Endothelial cell of umbilical vein (primary cell): ENCODE measurements around the gene CUEDC1. TPM values are rescaled to one million over a fixed set of nuclear protein-coding genes. Genes with fewer than 3 reads are reported as not detected.

Source experiments
- BruUV-seq: library from RNA; stranded (reverse); fragments of 400-500 nt; replicated peaks from 2 replicates; lab custom pipeline; 2021; lab: Mats Ljungman, UMichigan
- CTCF ChIA-PET: fragments of 300-600, 350-600 bp; sonication (Branson Sonifier 250); formaldehyde crosslinking; loops from one replicate; lab custom pipeline; 2021; ENCODE audit warnings: antibody characterized with exemption, inconsistent platforms; lab: Charles Lee
- POLR2A ChIA-PET: fragments of 300-600, 350-600 bp; sonication (Branson Sonifier 250); formaldehyde crosslinking; loops from one replicate; lab custom pipeline; 2021; ENCODE audit warnings: antibody characterized with exemption, inconsistent platforms; lab: Charles Lee
- DNase-seq: peaks from one replicate; pipeline ENCODE4 v3.0.0-alpha.2; 2011; ENCODE audit warnings: low read depth, low spot score
- FAIRE-seq: peaks from 2 replicates; lab custom pipeline; 2011; peaks lifted over from hg19 to GRCh38; lab: Jason Lieb, UNC
- H2AFZ ChIP-seq: 2 replicates; pipeline ENCODE4 v1.6.0; 2012; ENCODE audit warnings: low read depth, low read length, control low read depth, inconsistent platforms
- H3K27ac ChIP-seq: 2 replicates; pipeline ENCODE4 v1.5.1; 2011; ENCODE audit warnings: low read depth, mild to moderate bottlenecking, control low read depth, low read length, moderate library complexity; ENCODE audit not compliant: insufficient read depth
- H3K27me3 ChIP-seq, 2 experiments: 2 replicates each; pipeline versions ENCODE4 v1.6.0 to v1.6.1; 2011; ENCODE audit warnings: low read length in 2 of 2, mixed read lengths in 1 of 2; ENCODE audit not compliant: control insufficient read depth in 2 of 2, insufficient read depth in 2 of 2
- H3K36me3 ChIP-seq, 2 experiments: 2 replicates in 1 of 2; 3 replicates in 1 of 2; pipeline ENCODE4 v1.5.1; 2011; ENCODE audit warnings: low read length in 2 of 2, mild to moderate bottlenecking in 1 of 2, moderate library complexity in 1 of 2; ENCODE audit not compliant: control insufficient read depth in 2 of 2, insufficient read depth in 2 of 2; ENCODE audit errors: extremely low read depth in 1 of 2
- H3K4me1 ChIP-seq: 3 replicates; pipeline ENCODE4 v1.5.1; 2011; ENCODE audit warnings: mild to moderate bottlenecking, low read length; ENCODE audit not compliant: control insufficient read depth, insufficient read depth; ENCODE audit errors: extremely low read depth
- H3K4me2 ChIP-seq: 2 replicates; pipeline ENCODE4 v1.6.1; 2011; ENCODE audit warnings: low read length, control low read depth, mixed read lengths; ENCODE audit not compliant: insufficient read depth
- H3K4me3 ChIP-seq, 3 experiments: fragments of 200-600 bp in 1 of 3; sonication (generic), shearing (Covaris generic) in 1 of 3; replicated peaks in 1 of 3; 2 replicates each; pipeline ENCODE4 v1.5.1; 2011 to 2016; ENCODE audit warnings: control low read depth in 3 of 3, low read length in 3 of 3, mild to moderate bottlenecking in 2 of 3, inconsistent platforms in 1 of 3, low read depth in 1 of 3, moderate library complexity in 1 of 3; ENCODE audit not compliant: insufficient read depth in 1 of 3
- H3K79me2 ChIP-seq: 2 replicates; pipeline ENCODE4 v1.6.0; 2012; ENCODE audit warnings: low read length, inconsistent platforms; ENCODE audit not compliant: control insufficient read depth, insufficient read depth
- H3K9ac ChIP-seq: replicated peaks from 2 replicates; pipeline ENCODE3; 2011; ENCODE audit warnings: low read length, control low read depth; ENCODE audit not compliant: insufficient read depth; ENCODE audit errors: extremely low read depth
- H3K9me1 ChIP-seq: replicated peaks from 3 replicates; pipeline ENCODE4 v1.6.0; 2011; ENCODE audit warnings: mild to moderate bottlenecking, low read length; ENCODE audit not compliant: control insufficient read depth, insufficient read depth; ENCODE audit errors: extremely low read depth
- H3K9me3 ChIP-seq: replicated peaks from 2 replicates; pipeline ENCODE4 v1.5.1; 2012; ENCODE audit warnings: low read length, inconsistent platforms; ENCODE audit not compliant: control insufficient read depth, insufficient read depth
- H4K20me1 ChIP-seq: replicated peaks from 2 replicates; pipeline ENCODE3; 2011; ENCODE audit warnings: mild to moderate bottlenecking, low read length; ENCODE audit not compliant: control insufficient read depth, insufficient read depth; ENCODE audit errors: extremely low read depth
- EZH2 ChIP-seq: IDR thresholded peaks from 2 replicates; pipeline ENCODE4 v1.6.1; 2012; ENCODE audit warnings: borderline replicate concordance, low read depth, mild to moderate bottlenecking, moderate library complexity, low read length, inconsistent platforms; ENCODE audit not compliant: severe bottlenecking
- FOS ChIP-seq: IDR thresholded peaks from 2 replicates; pipeline ENCODE4 v1.6.1; 2011; ENCODE audit warnings: mild to moderate bottlenecking, low read length, moderate library complexity, borderline replicate concordance; ENCODE audit not compliant: insufficient read depth
- GATA2 ChIP-seq: IDR thresholded peaks from 2 replicates; pipeline ENCODE4 v1.7.0; 2011; ENCODE audit warnings: low read depth, mild to moderate bottlenecking, moderate library complexity, mixed read lengths, low read length; ENCODE audit not compliant: insufficient read length, insufficient read depth
- JUN ChIP-seq: IDR thresholded peaks from 2 replicates; pipeline ENCODE4 v1.6.1; 2011; ENCODE audit warnings: borderline replicate concordance, low read depth; ENCODE audit not compliant: insufficient read length, insufficient read depth
- MYC ChIP-seq: IDR thresholded peaks from one replicate; pipeline ENCODE4 v1.6.1; 2011; ENCODE audit warnings: mild to moderate bottlenecking, low read depth, low read length
- POLR2A ChIP-seq: IDR thresholded peaks from 2 replicates; pipeline ENCODE4 v1.6.1; 2012; ENCODE audit warnings: low read depth, mild to moderate bottlenecking, control low read depth, low read length
- POLR2AphosphoS5 ChIP-seq: IDR thresholded peaks from 2 replicates; pipeline ENCODE4 v1.6.1; 2012; ENCODE audit warnings: low read depth, mild to moderate bottlenecking, control low read depth, low read length, moderate library complexity; ENCODE audit not compliant: insufficient read depth
- dilution Hi-C: fragments of 300-500 bp; cut with MboI; formaldehyde crosslinking; loops from one replicate; pipeline ENCODE4 v1.15.0; 2019; ENCODE audit warnings: low sequenced_read_pairs; ENCODE audit not compliant: extremely low pct_ligation_motif_present
- intact Hi-C: fragments of 100-400 bp; cut with micrococcal nuclease; formaldehyde crosslinking; loops from one replicate; pipeline ENCODE4 v1.10.0; 2022
- polyA plus RNA-seq, 4 experiments: library from polyadenylated mRNA; depleted of rRNA in 3 of 4; stranded (reverse) in 3 of 4; unstranded in 1 of 4; fragments of >200 nt; gene quantifications; 2 replicates each; pipeline versions ENCODE4 v1.2.1 to v1.2.3, GENCODE V29; 2011 to 2012; ENCODE audit warnings: missing spikeins in 1 of 4
- total RNA-seq: library from RNA; stranded (reverse); gene quantifications from 2 replicates; pipeline ENCODE4 v1.2.3, GENCODE V29; 2021
- TF ChIP-seq, protein P1 (sequence below): IDR thresholded peaks from 2 replicates; pipeline ENCODE4 v1.6.1; 2011; ENCODE audit not compliant: insufficient read depth, insufficient read length
- TF ChIP-seq, protein P2 (sequence below), 2 donors: IDR thresholded peaks; 1 replicate in 1 of 2; 2 replicates in 1 of 2; pipeline ENCODE4 v1.5.1; 2011; ENCODE audit warnings: low read length in 2 of 2, mild to moderate bottlenecking in 2 of 2, moderate library complexity in 2 of 2, control low read depth in 1 of 2, inconsistent platforms in 1 of 2, low read depth in 1 of 2; ENCODE audit not compliant: insufficient read depth in 1 of 2; ENCODE audit errors: extremely low read depth in 1 of 2

CUEDC1 gene
- total and polyA plus RNA-seq, 2 donors (not counting 3 experiments of a cell fraction or from before 2014, with no cell fraction given) = 15.8 to 27.7 TPM

DNA sequence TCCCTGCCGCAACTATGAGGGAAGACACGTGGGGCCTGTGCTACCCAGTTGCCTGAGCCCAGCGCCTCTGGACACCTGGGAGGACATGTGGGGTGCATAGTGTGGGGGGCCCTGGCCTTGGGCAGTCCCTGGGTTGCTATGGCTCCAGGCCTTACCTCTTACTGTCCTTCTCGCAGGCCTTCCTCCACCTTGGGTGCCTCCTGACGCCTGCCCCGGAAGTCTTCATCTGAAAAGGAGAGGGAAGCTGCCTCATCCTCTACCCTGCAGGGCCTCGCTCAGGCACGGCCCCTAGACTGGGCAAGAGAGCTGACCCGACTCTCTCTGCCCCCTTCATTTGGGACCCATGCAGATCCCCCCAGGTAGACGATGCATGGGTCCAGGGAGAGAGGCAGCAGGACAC is 88.9 kb downstream of the CUEDC1 start:
- Histone ChIP-seq H3K36me3 (no peaks in the 10 kb centered on the region), H3K27ac (no peak overlapping the region), H2AFZ (no peak overlapping the region), H4K20me1 (no peaks in the 10 kb centered on the region), H3K27me3 (no peaks in the 10 kb centered on the region), H3K9me3 (no peaks in the 10 kb centered on the region), H3K79me2 (no peaks in the 10 kb centered on the region), H3K9me1 (no peaks in the 10 kb centered on the region), H3K4me3 (no peak overlapping the region), H3K4me1 (peaks cover 36% of the 10 kb centered on the region), H3K9ac (no peak overlapping the region), H3K4me2 (no peak overlapping the region)
- FAIRE-seq (no peak), DNase-seq (no peak)
- dilution Hi-C loops = loop anchor here (25.0 kb wide), 1 partner anchor 121 kb away; the partner anchor contains the start of gene VEZF1
- BruUV-seq = no TSS peak
- CTCF ChIA-PET = interaction anchor here (1.5 to 11.3 kb wide), 5 partner anchors 8 to 129 kb away, joined by 5 to 202 read pairs (median 7); no protein-coding TSS in a partner anchor
- intact Hi-C loops = loop anchor here (5.0 kb wide), 1 partner anchor 216 kb away; the partner anchor contains the start of gene DYNLL2
- TF ChIP-seq, protein P1, sequence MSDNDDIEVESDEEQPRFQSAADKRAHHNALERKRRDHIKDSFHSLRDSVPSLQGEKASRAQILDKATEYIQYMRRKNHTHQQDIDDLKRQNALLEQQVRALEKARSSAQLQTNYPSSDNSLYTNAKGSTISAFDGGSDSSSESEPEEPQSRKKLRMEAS = no peak
- TF ChIP-seq FOS = no peak
- no peak for TF ChIP-seq GATA2
- TF ChIP-seq EZH2 = no peak
- POLR2A ChIA-PET = no interaction called here

DNA sequence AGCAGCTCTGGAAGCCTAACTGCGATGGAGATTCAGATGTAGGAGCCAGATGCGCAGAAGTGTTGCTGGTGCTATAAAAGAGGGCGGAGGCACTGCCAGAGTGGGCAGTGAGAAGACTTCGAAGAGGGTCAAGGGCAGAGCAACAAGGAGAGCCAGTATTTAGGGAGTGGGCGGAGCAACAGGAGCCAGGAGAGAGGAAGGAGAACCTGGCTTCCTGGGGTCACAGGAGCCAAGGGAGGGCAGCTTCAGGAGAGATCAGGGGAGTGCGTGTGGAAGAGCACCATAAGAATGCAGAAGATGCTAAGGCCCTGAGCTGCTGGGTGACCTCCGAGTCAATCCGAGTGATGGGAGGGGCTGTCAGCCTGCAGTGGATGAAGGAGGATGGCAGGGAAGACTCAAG is 90.9 kb downstream of the CUEDC1 start:
- Histone ChIP-seq H3K79me2 (no peaks in the 10 kb centered on the region), H3K4me2 (no peak overlapping the region), H3K36me3 (no peaks in the 10 kb centered on the region), H3K27ac (no peak overlapping the region), H3K4me1 (peaks cover 36% of the 10 kb centered on the region), H3K27me3 (no peaks in the 10 kb centered on the region), H3K4me3 (no peak overlapping the region), H4K20me1 (no peaks in the 10 kb centered on the region), H3K9me1 (no peaks in the 10 kb centered on the region), H2AFZ (no peak overlapping the region), H3K9me3 (no peaks in the 10 kb centered on the region), H3K9ac (no peak overlapping the region)
- intact Hi-C loops (no loop called here), dilution Hi-C loops (loop anchor here (25.0 kb wide), 1 partner anchor 123 kb away; the partner anchor contains the start of gene VEZF1)
- BruUV-seq = no TSS peak
- ChIA-PET CTCF (interaction anchor here (1.2 to 18.8 kb wide), 2 partner anchors 131 to 248 kb away, joined by 3 to 584 read pairs; partner anchors contain the start of gene VEZF1), POLR2A (no interaction called here)
- no peak for DNase-seq
- TF ChIP-seq, protein P2, sequence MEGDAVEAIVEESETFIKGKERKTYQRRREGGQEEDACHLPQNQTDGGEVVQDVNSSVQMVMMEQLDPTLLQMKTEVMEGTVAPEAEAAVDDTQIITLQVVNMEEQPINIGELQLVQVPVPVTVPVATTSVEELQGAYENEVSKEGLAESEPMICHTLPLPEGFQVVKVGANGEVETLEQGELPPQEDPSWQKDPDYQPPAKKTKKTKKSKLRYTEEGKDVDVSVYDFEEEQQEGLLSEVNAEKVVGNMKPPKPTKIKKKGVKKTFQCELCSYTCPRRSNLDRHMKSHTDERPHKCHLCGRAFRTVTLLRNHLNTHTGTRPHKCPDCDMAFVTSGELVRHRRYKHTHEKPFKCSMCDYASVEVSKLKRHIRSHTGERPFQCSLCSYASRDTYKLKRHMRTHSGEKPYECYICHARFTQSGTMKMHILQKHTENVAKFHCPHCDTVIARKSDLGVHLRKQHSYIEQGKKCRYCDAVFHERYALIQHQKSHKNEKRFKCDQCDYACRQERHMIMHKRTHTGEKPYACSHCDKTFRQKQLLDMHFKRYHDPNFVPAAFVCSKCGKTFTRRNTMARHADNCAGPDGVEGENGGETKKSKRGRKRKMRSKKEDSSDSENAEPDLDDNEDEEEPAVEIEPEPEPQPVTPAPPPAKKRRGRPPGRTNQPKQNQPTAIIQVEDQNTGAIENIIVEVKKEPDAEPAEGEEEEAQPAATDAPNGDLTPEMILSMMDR (IDR thresholded peaks at IDR 0.05; ENCODE audit: extremely low read depth in 1 of 2, insufficient read depth in 1 of 2, low read depth in 1 of 2, low read length in 2 of 2) = no peak
- TF ChIP-seq FOS (no peak), EZH2 (no peak), POLR2A (no peak), POLR2AphosphoS5 (no peak), JUN (no peak), GATA2 (no peak), MYC (no peak)
- TF ChIP-seq, protein P1 = no peak
- no peak for FAIRE-seq
